Measurements from ENCODE around the gene ADAMTS1.

DNA sequence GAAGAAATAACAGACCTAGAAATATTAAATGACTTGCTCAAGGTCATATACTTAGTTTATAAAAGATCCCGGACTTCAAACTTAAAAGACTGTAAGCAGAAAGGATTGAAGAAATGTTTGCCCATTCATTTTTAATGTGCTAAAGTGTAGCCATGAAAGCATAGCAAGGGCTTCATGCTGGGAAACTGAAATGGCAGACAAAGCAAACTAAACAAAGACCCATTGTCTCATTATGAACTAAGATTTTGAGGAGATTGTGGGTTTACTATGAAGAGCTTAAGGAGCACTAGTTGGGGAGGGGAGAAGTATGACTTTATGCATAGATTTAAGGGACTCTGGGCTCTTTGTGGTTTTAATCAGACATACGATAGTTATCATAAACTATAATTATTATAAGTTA, 26.3 kb downstream of the ADAMTS1 start:
- TF ChIP-seq YY1 (IDR thresholded peaks at IDR 0.05; ENCODE audit: insufficient read depth, insufficient read length) (no peak), ZNF274 (IDR thresholded peaks at IDR 0.05; ENCODE audit: low read depth, low read length) (no peak), SUZ12 (IDR thresholded peaks at IDR 0.05; ENCODE audit: extremely low read depth, insufficient read depth, insufficient read length) (no peak)

Data from NT2/D1 (cell line).